BJ (cell line): ENCODE data around the gene LRIT2. TPM values are rescaled to one million over a fixed set of nuclear protein-coding genes. Genes with fewer than 3 reads are reported as not detected.
A peak's percentile ranks its signal among the peaks of the same experiment; 100 is the strongest.
"Not testable (repeated sequence)": the region's sequence is repeated elsewhere in the genome, so short reads cannot be mapped to it uniquely, and the experiment has no call there.

ENCODE experiments used
- CTCF ChIA-PET: fragments of 350-600 bp; formaldehyde crosslinking; extraction: SDS; loops from one replicate; lab custom pipeline; 2021; ENCODE audit warnings: antibody characterized with exemption, inconsistent platforms; lab: Yijun Ruan, JAX
- POLR2A ChIA-PET: fragments of 300-600 bp; sonication (Branson Sonifier 250); formaldehyde crosslinking; extraction: SDS; loops from one replicate; lab custom pipeline; 2021; ENCODE audit warnings: antibody characterized with exemption; lab: Charles Lee
- DNase-seq: peaks from one replicate; pipeline ENCODE4 v3.0.0-alpha.2; 2011; ENCODE audit warnings: low read depth
- H3K27me3 ChIP-seq: 2 replicates; pipeline ENCODE4 v1.6.0; 2011; ENCODE audit warnings: low read length; ENCODE audit not compliant: control insufficient read depth, insufficient read depth
- H3K36me3 ChIP-seq: 2 replicates; pipeline ENCODE4 v1.5.1; 2011; ENCODE audit warnings: low read length; ENCODE audit not compliant: control insufficient read depth, insufficient read depth
- H3K4me3 ChIP-seq: 2 replicates; pipeline ENCODE4 v1.5.1; 2011; ENCODE audit warnings: low read depth, mild to moderate bottlenecking, control low read depth, low read length
- polyA plus RNA-seq: library from polyadenylated mRNA; depleted of rRNA; stranded (reverse); fragments of >200 nt; gene quantifications from 2 replicates; pipeline ENCODE4 v1.2.3, GENCODE V29; 2011
- TF ChIP-seq, protein P1 (sequence below): IDR thresholded peaks from 2 replicates; pipeline ENCODE4 v1.5.1; 2011; ENCODE audit warnings: low read depth, mild to moderate bottlenecking, control low read depth, inconsistent platforms, low read length, moderate library complexity; ENCODE audit not compliant: insufficient read depth

Gene LRIT2
- polyA plus RNA-seq, 1 experiment, result not detected

GRCh38 chr10:84184517-84184916 is 40.8 kb downstream of the LRIT2 start:
- ChIA-PET CTCF (no interaction called here), POLR2A (no interaction called here)
- TF ChIP-seq, protein P1, sequence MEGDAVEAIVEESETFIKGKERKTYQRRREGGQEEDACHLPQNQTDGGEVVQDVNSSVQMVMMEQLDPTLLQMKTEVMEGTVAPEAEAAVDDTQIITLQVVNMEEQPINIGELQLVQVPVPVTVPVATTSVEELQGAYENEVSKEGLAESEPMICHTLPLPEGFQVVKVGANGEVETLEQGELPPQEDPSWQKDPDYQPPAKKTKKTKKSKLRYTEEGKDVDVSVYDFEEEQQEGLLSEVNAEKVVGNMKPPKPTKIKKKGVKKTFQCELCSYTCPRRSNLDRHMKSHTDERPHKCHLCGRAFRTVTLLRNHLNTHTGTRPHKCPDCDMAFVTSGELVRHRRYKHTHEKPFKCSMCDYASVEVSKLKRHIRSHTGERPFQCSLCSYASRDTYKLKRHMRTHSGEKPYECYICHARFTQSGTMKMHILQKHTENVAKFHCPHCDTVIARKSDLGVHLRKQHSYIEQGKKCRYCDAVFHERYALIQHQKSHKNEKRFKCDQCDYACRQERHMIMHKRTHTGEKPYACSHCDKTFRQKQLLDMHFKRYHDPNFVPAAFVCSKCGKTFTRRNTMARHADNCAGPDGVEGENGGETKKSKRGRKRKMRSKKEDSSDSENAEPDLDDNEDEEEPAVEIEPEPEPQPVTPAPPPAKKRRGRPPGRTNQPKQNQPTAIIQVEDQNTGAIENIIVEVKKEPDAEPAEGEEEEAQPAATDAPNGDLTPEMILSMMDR, result no peak
- no peaks in the 10 kb centered on the region for H3K36me3 ChIP-seq
- no peak for DNase-seq
- H3K27me3 ChIP-seq, result no peaks in the 10 kb centered on the region
- H3K4me3 ChIP-seq, result no peak overlapping the region

- CTCF ChIA-PET, result no interaction called here
- POLR2A ChIA-PET, result no interaction called here
- DNase-seq, result no peak
- Histone ChIP-seq H3K27me3 (no peaks in the 10 kb centered on the region), H3K36me3 (no peaks in the 10 kb centered on the region), H3K4me3 (no peak overlapping the region)
- TF ChIP-seq, protein P1, result no peak
These were observed 43.7 kb downstream of the LRIT2 start for GRCh38 chr10:84181631-84182030.

- POLR2A ChIA-PET, H3K27me3 ChIP-seq, DNase-seq: not testable (repeated sequence)
These were observed 45.0 kb downstream of the LRIT2 start for GRCh38 chr10:84180386-84180785.

GRCh38 chr10:84179059-84179710 is 46.2 kb downstream of the LRIT2 start:
- Histone ChIP-seq H3K4me3 (no peak overlapping the region), H3K36me3 (no peaks in the 10 kb centered on the region), H3K27me3 (no peaks in the 10 kb centered on the region)
- CTCF ChIA-PET, result no interaction called here
- POLR2A ChIA-PET, result no interaction called here
- peak; percentile 2 for DNase-seq
- TF ChIP-seq, protein P1, result no peak

More at GRCh38 chr10:84180386-84180785, 45.0 kb downstream of the LRIT2 start:
- H3K36me3 ChIP-seq, H3K4me3 ChIP-seq, CTCF ChIA-PET: not testable (repeated sequence)

DNA sequence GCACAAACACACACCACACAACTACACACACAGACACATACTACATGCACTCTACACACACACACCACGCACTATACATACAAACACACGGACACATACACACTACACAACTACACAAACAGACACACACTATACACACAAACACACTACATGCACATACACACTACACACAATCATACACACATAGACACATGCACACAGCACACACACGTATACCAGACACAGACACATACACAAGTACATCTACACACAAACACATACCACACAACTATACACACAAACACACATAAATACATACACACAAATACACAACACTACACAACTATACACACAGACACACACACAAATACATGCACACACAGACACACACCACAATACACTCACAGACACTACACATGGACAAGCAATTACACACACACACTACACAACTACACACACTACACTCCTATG is 47.2 kb downstream of the LRIT2 start:
- Histone ChIP-seq H3K27me3 (peaks cover 1% of the 10 kb centered on the region; the same call in 1 of the 2 replicates), H3K36me3 (no peaks in the 10 kb centered on the region), H3K4me3 (no peak overlapping the region)
- CTCF ChIA-PET, result no interaction called here
- TF ChIP-seq, protein P1, result no peak
- no peak for DNase-seq
- POLR2A ChIA-PET, result no interaction called here
